Measurements from ENCODE around the gene UBE4B.

The UBE4B gene

DNA sequence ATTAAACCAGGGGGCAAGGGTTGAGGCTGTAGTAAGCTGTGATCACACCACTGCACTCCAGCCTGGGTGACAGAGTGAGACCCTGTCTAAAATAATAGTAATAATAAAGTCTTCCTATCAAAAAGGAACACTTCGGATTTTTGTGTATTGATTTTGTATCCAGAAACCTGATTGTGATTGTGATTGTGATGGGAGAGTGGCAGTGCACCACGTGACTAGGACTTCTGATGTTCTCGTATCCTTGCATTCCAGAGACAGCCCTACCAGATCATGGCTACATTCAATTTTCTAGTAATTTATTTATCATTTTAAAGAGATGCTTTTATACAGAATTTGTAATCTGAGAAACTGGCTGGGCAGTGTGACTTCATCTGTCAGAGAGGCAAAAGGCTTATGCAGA, 175.1 kb downstream of the UBE4B start:
- DNase-seq, result no peak
- no peak overlapping the region for H3K4me3 ChIP-seq (ENCODE audit: low read depth, low read length)
- no peaks in the 10 kb centered on the region for H3K4me1 ChIP-seq
- H3K9me3 ChIP-seq, result no peaks in the 10 kb centered on the region
- H3K27me3 ChIP-seq, result no peaks in the 10 kb centered on the region
- TF ChIP-seq CTCF (IDR thresholded peaks at IDR 0.05; ENCODE audit: low read depth, low read length), result no peak
- no peaks in the 10 kb centered on the region for H3K36me3 ChIP-seq

GRCh38 chr1:10208537-10208936, 175.8 kb downstream of the UBE4B start:
- Histone ChIP-seq H3K36me3 (no peaks in the 10 kb centered on the region), H3K4me3 (ENCODE audit: low read depth, low read length) (no peak overlapping the region), H3K9me3 (no peaks in the 10 kb centered on the region), H3K27me3 (no peaks in the 10 kb centered on the region), H3K4me1 (no peaks in the 10 kb centered on the region)
- TF ChIP-seq CTCF (IDR thresholded peaks at IDR 0.05; ENCODE audit: low read depth, low read length), result no peak
- no peak for DNase-seq

DNA sequence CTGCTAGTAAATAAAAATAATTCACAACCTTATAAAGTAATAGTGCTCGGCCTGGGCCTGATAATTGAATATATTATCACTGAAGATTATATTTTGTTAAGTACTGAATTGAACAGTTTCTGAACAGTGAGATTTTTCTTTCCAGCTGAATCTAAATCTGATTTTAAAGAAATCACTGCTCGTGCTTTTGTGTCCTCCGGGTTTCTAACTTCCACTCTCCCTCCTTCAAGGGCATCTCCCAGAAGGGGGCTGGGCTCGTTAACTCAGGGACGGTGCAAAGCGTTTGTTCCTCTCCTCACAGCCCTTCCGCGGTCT, 176.8 kb downstream of the UBE4B start:
- no peak for DNase-seq
- TF ChIP-seq CTCF (IDR thresholded peaks at IDR 0.05; ENCODE audit: low read depth, low read length), result no peak
- no peaks in the 10 kb centered on the region for H3K9me3 ChIP-seq
- no peaks in the 10 kb centered on the region for H3K4me1 ChIP-seq
- no peaks in the 10 kb centered on the region for H3K27me3 ChIP-seq
- H3K36me3 ChIP-seq, result no peaks in the 10 kb centered on the region
- peak overlapping the region; percentile 67 for H3K4me3 ChIP-seq (ENCODE audit: low read depth, low read length)

DNA sequence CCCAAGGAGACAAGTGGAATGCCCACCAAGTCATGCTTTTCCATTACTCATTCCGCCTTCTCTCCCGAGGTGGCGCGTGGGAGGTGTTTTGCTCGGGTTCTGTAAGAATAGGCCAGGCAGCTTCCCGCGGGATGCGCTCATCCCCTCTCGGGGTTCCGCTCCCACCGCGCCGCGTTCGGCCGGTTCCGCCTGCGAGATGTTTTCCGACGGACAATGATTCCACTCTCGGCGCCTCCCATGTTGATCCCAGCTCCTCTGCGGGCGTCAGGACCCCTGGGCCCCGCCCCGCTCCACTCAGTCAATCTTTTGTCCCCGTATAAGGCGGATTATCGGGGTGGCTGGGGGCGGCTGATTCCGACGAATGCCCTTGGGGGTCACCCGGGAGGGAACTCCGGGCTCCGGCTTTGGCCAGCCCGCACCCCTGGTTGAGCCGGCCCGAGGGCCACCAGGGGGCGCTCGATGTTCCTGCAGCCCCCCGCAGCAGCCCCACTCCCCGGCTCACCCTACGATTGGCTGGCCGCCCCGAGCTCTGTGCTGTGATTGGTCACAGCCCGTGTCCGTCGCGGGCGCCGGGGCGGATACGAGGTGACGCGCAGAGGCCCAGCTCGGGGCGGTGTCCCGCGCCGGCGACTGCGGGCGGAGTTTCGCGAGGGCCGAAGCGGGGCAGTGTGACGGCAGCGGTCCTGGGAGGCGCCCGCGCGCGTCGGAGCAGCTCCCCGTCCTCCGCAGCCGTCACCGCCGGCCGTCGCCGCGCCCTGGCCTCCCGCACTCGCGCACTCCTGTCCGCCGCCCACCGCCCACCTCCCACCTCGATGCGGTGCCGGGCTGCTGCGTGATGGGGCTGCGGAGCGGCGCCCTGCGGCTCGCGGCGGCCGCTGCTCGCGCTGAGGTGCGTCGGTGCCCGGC, 177.4 kb downstream of the UBE4B start, which contains the start of gene KIF1B:
KIF1B (plus strand) TSS at position 666 of the 906 bp plus-strand sequence. CDS start 21,759 bp downstream, outside the sequence.
- no peaks in the 10 kb centered on the region for H3K27me3 ChIP-seq
- TF ChIP-seq CTCF (IDR thresholded peaks at IDR 0.05; ENCODE audit: low read depth, low read length), result peak; percentile 66
- peak; percentile 95 for DNase-seq
- H3K36me3 ChIP-seq, result no peaks in the 10 kb centered on the region
- H3K9me3 ChIP-seq, result no peaks in the 10 kb centered on the region
- peak within 1 kb of the TSS; percentile 76 for H3K4me3 ChIP-seq (ENCODE audit: low read depth, low read length)
- no peaks in the 10 kb centered on the region for H3K4me1 ChIP-seq

DNA sequence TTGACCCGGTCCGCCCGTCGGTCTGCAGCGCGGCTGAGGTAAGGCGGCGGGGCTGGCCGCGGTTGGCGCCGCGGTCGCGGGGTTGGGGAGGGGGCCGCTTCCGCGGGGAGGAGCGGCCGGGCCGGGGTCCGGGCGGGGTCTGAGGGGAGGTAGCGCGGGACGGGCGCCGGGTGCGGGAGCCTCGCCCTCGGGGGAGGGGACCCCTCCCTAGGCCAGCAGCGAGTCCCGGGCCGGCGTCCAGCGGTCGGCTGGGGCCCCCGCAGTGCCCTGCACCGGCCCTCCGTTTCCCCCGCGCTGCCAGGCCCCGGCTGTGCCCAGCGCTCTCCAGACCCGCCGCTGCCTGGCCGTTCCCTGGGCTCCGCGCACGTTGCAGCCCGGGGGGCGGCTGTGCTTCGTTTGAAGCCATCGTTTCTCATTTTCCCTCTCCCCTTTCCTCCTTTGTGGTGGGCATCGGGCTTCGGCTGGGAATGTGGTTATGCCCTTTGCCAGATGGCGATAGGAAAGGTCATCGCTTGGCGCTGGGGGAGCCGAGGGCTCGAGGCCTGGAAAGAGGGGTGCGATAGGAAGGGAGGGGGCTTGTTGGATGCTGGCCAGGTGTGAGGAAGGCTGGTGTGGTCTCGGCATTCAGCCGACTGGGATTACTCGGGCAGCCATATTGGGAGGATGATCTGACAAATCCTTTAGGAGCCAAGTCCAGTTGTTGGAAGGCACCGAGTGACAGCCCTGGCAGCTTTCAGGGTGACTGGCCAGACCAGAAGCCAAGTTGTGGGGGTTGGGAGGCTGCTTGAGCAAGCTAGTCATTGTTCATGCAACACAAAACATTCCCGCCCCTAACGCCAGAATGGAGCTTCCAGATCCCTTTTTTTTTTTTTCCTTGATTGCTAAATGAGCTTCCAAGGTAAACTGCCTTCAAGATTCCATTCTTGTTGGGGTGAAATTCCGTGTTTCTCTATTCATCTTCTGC, 178.4 kb downstream of the UBE4B start:
- H3K9me3 ChIP-seq, result no peaks in the 10 kb centered on the region
- H3K4me3 ChIP-seq (ENCODE audit: low read depth, low read length), result peak overlapping the region; percentile 76
- TF ChIP-seq CTCF (IDR thresholded peaks at IDR 0.05; ENCODE audit: low read depth, low read length), result no peak
- peak; percentile 70 for DNase-seq
- H3K36me3 ChIP-seq, result no peaks in the 10 kb centered on the region
- no peaks in the 10 kb centered on the region for H3K27me3 ChIP-seq
- no peaks in the 10 kb centered on the region for H3K4me1 ChIP-seq
